Brain pericyte (primary cell): ENCODE measurements around the gene FAM72D.
"Not testable (repeated sequence)": the region's sequence is repeated elsewhere in the genome, so short reads cannot be mapped to it uniquely, and the experiment has no call there.

Source experiments
- DNase-seq: peaks from one replicate; pipeline ENCODE4 v3.0.0-alpha.2; 2012; ENCODE audit warnings: low read depth, low spot score

The FAM72D gene

GRCh38 chr1:145146308-145146707 is 50.5 kb downstream of the FAM72D start:
- not testable (repeated sequence) for DNase-seq

GRCh38 chr1:145147172-145147571 is 51.4 kb downstream of the FAM72D start:
- DNase-seq, result not testable (repeated sequence)

GRCh38 chr1:145155421-145155820 is 59.6 kb downstream of the FAM72D start:
- DNase-seq, result not testable (repeated sequence)

GRCh38 chr1:145155873-145156272 is 60.1 kb downstream of the FAM72D start:
- not testable (repeated sequence) for DNase-seq

GRCh38 chr1:145156891-145157610 is 61.3 kb downstream of the FAM72D start:
- DNase-seq, result peak; percentile 5

GRCh38 chr1:145157715-145158114 is 61.9 kb downstream of the FAM72D start:
- not testable (repeated sequence) for DNase-seq

- DNase-seq, result not testable (repeated sequence)
Measured at GRCh38 chr1:145161046-145161752, 65.4 kb downstream of the FAM72D start.
